SK-N-SH (cell line): ENCODE data around the gene TMEM120B. TPM values are rescaled to one million over a fixed set of nuclear protein-coding genes. Genes with fewer than 3 reads are reported as not detected.

Experiments used
- CTCF ChIA-PET: fragments of 300-600, 350-600 bp; formaldehyde crosslinking; extraction: SDS; loops from one replicate; lab custom pipeline; 2021; lab: Yijun Ruan, JAX
- POLR2A ChIA-PET: fragments of 350-600 bp; sonication (Branson Sonifier 250); formaldehyde crosslinking; extraction: SDS; loops from one replicate; lab custom pipeline; 2020; ENCODE audit warnings: antibody characterized with exemption, inconsistent platforms; lab: Yijun Ruan, JAX
- DNase-seq: peaks from one replicate; pipeline ENCODE4 v3.0.0; 2012
- H2AFZ ChIP-seq: fragments of 200-600 bp; sonication (generic); 2 replicates; pipeline ENCODE4 v1.8.1; 2016; ENCODE audit warnings: antibody characterized with exemption, mild to moderate bottlenecking, low read depth
- H3F3A ChIP-seq: fragments of 200-600 bp; sonication (generic); replicated peaks from 2 replicates; pipeline ENCODE3; 2016; ENCODE audit warnings: antibody characterized with exemption, mild to moderate bottlenecking; ENCODE audit not compliant: insufficient read depth
- H3K27ac ChIP-seq, 2 experiments: fragments of 200-500 bp in 1 of 2; fragments of 200-600 bp in 1 of 2; sonication (Bioruptor generic) in 1 of 2; sonication (generic), shearing (Covaris generic) in 1 of 2; 2 replicates each; pipeline versions ENCODE4 v1.5.1 to v1.6.1; 2014 to 2016; ENCODE audit warnings: low read depth in 2 of 2, inconsistent platforms in 1 of 2, low read length in 1 of 2, mild to moderate bottlenecking in 1 of 2, mixed read lengths in 1 of 2
- H3K27me3 ChIP-seq: fragments of 200-600 bp; sonication (generic), shearing (Covaris generic); 2 replicates; pipeline ENCODE4 v1.6.1; 2016; ENCODE audit warnings: mixed run types; ENCODE audit not compliant: insufficient read depth
- H3K36me3 ChIP-seq, 2 experiments: fragments of 200-500 bp in 1 of 2; fragments of 200-600 bp in 1 of 2; sonication (Bioruptor generic) in 1 of 2; sonication (generic) in 1 of 2; replicated peaks in 1 of 2; 2 replicates each; pipeline versions ENCODE3 to v1.5.1; 2014 to 2016; ENCODE audit warnings: low read length in 1 of 2, mild to moderate bottlenecking in 1 of 2; ENCODE audit not compliant: insufficient read depth in 2 of 2, control insufficient read depth in 1 of 2
- H3K4me1 ChIP-seq, 2 experiments: fragments of 200-500 bp in 1 of 2; fragments of 200-600 bp in 1 of 2; sonication (Bioruptor generic) in 1 of 2; sonication (generic), shearing (Covaris generic) in 1 of 2; 2 replicates each; pipeline versions ENCODE4 v1.5.1 to v1.6.1; 2014 to 2016; ENCODE audit warnings: low read depth in 1 of 2, low read length in 1 of 2, mixed run types in 1 of 2; ENCODE audit not compliant: insufficient read depth in 2 of 2, control insufficient read depth in 1 of 2
- H3K4me2 ChIP-seq: fragments of 200-600 bp; sonication (generic), shearing (Covaris generic); 2 replicates; pipeline ENCODE4 v1.6.1; 2017; ENCODE audit warnings: mixed run types
- H3K4me3 ChIP-seq, 2 experiments: fragments of 200-500 bp in 1 of 2; fragments of 200-600 bp in 1 of 2; sonication (Bioruptor generic) in 1 of 2; sonication (generic), shearing (Covaris generic) in 1 of 2; 2 replicates each; pipeline versions ENCODE4 v1.5.1 to v1.8.1; 2014 to 2016; ENCODE audit warnings: low read depth in 2 of 2, inconsistent platforms in 1 of 2, low read length in 1 of 2, mild to moderate bottlenecking in 1 of 2, mixed read lengths in 1 of 2, moderate library complexity in 1 of 2
- H3K79me2 ChIP-seq: fragments of 200-600 bp; sonication (generic); 2 replicates; pipeline ENCODE4 v1.8.1; 2017; ENCODE audit warnings: mild to moderate bottlenecking; ENCODE audit not compliant: insufficient read depth
- H3K9ac ChIP-seq: fragments of 200-600 bp; sonication (generic); 2 replicates; pipeline ENCODE4 v1.6.1; 2017; ENCODE audit warnings: mixed run types
- H3K9me2 ChIP-seq: fragments of 200-600 bp; sonication (generic); 2 replicates; pipeline ENCODE4 v1.6.1; 2017; ENCODE audit warnings: mixed run types
- H3K9me3 ChIP-seq: fragments of 200-600 bp; sonication (generic); 2 replicates; pipeline ENCODE4 v1.6.1; 2017; ENCODE audit warnings: mixed run types, mild to moderate bottlenecking, moderate library complexity
- H4K20me1 ChIP-seq: fragments of 200-600 bp; sonication (generic); 2 replicates; pipeline ENCODE4 v1.6.1; 2017; ENCODE audit warnings: mild to moderate bottlenecking, mixed run types; ENCODE audit not compliant: insufficient read depth
- CHD2 ChIP-seq: fragments of 150-350 bp; IDR thresholded peaks from 2 replicates; pipeline ENCODE4 v1.6.1; 2018; ENCODE audit warnings: low read length; ENCODE audit not compliant: partially characterized antibody
- CTCF ChIP-seq: fragments of 200-600 bp; sonication (generic); IDR thresholded peaks from 2 replicates; pipeline ENCODE4 v1.6.1; 2017; ENCODE audit warnings: antibody characterized with exemption, mild to moderate bottlenecking, moderate library complexity
- EP300 ChIP-seq, 2 experiments: IDR thresholded peaks; 2 replicates each; pipeline versions ENCODE4 v1.4.0 to v1.6.1; 2012; ENCODE audit warnings: borderline replicate concordance in 1 of 2, low read depth in 1 of 2, low read length in 1 of 2
- FOXJ3 ChIP-seq: sonication (generic); formaldehyde crosslinking; IDR thresholded peaks from 2 replicates; pipeline ENCODE4 v1.5.1; 2020; ENCODE audit warnings: mild to moderate bottlenecking, missing genetic modification reagents
- FOXM1 ChIP-seq: IDR thresholded peaks from 2 replicates; pipeline ENCODE4 v1.4.0; 2012; ENCODE audit warnings: low read depth, mild to moderate bottlenecking
- GATA2 ChIP-seq: sonication (generic); formaldehyde crosslinking; IDR thresholded peaks from 2 replicates; pipeline ENCODE4 v1.5.0; 2020; ENCODE audit warnings: mild to moderate bottlenecking, missing genetic modification reagents
- MXI1 ChIP-seq: IDR thresholded peaks from 2 replicates; pipeline ENCODE4 v1.6.1; 2012; ENCODE audit warnings: mild to moderate bottlenecking, low read depth, low read length, improper control_type of control experiment
- NRF1 ChIP-seq: IDR thresholded peaks from 2 replicates; pipeline ENCODE4 v1.6.1; 2012; ENCODE audit warnings: low read depth, mild to moderate bottlenecking, low read length
- REST ChIP-seq: IDR thresholded peaks from 2 replicates; pipeline ENCODE4 v1.6.1; 2012; ENCODE audit warnings: mild to moderate bottlenecking, low read depth, low read length, moderate library complexity
- RXRA ChIP-seq: IDR thresholded peaks from 2 replicates; pipeline ENCODE4 v1.4.0; 2012; ENCODE audit warnings: low read depth, mild to moderate bottlenecking, borderline replicate concordance
- SIN3A ChIP-seq: IDR thresholded peaks from 2 replicates; pipeline ENCODE4 v1.6.1; 2012; ENCODE audit warnings: low read depth, mild to moderate bottlenecking, low read length, moderate library complexity, borderline replicate concordance
- TCF12 ChIP-seq: IDR thresholded peaks from 2 replicates; pipeline ENCODE4 v1.4.0; 2012
- TEAD4 ChIP-seq: IDR thresholded peaks from 2 replicates; pipeline ENCODE4 v1.4.0; 2012; ENCODE audit warnings: mild to moderate bottlenecking, borderline replicate concordance; ENCODE audit not compliant: insufficient read depth
- USF1 ChIP-seq: IDR thresholded peaks from 2 replicates; pipeline ENCODE4 v1.4.0; 2012; ENCODE audit warnings: low read depth, borderline replicate concordance
- USF2 ChIP-seq: fragments of 150-350 bp; IDR thresholded peaks from 2 replicates; pipeline ENCODE4 v1.6.1; 2017; ENCODE audit warnings: antibody characterized with exemption, low read length, low read depth, borderline replicate concordance
- WGBS: methylation state at CpG from one replicate; pipeline ENCODE4 v1.1.6; 2017; ENCODE audit warnings: low lambda C conversion rate; 5-methylcytosine and 5-hydroxymethylcytosine counted together
- polyA plus RNA-seq, 3 experiments: library from polyadenylated mRNA; depleted of rRNA; stranded (reverse); fragments of >200 nt; gene quantifications; 2 replicates each; pipeline ENCODE4 v1.2.3, GENCODE V29; 2012

The TMEM120B gene
- polyA plus RNA-seq, 1 of the 3 experiments (the other 2 are of a cell fraction) = 15.4 TPM

GRCh38 chr12:121678305-121678704 lies 34.2 kb upstream of the TMEM120B start (continued):
- TF ChIP-seq REST = no peak
- TF ChIP-seq NRF1 = no peak
- TF ChIP-seq CTCF = no peak
- TF ChIP-seq SIN3A = no peak
- no peak for TF ChIP-seq FOXJ3 (CRISPR knock-in tag)

- Histone ChIP-seq H3K9ac (no peak overlapping the region), H3K4me2 (no peak overlapping the region), H3F3A (peaks cover 2% of the 10 kb centered on the region), H4K20me1 (no peaks in the 10 kb centered on the region), H3K79me2 (no peaks in the 10 kb centered on the region), H3K9me3 (no peaks in the 10 kb centered on the region), H3K27me3 (no peaks in the 10 kb centered on the region), H3K27ac (no peak overlapping the region), H3K4me3 (no peak overlapping the region), H3K9me2 (no peaks in the 10 kb centered on the region), H3K4me1 (peaks cover 0 to 5% of the 10 kb centered on the region in 2 experiments; a peak in 1 of 4 replicates), H2AFZ (no peak overlapping the region), H3K36me3 (no peaks in the 10 kb centered on the region)
- CTCF ChIA-PET = interaction anchor here (0.9 to 3.2 kb wide), 4 partner anchors 10 to 184 kb away, joined by 3 to 24 read pairs (median 9); partner anchors contain the start of gene MORN3
- no peak for DNase-seq
- 79% methylated on average over 9 of the region's 9 CpGs for WGBS
- POLR2A ChIA-PET = interaction anchor here (1.0 kb wide), 1 partner anchor 126 kb away, joined by 3 read pairs; no protein-coding TSS in a partner anchor
- TF ChIP-seq TEAD4 (no peak), FOXJ3 (CRISPR knock-in tag) (no peak), USF1 (no peak), TCF12 (no peak), FOXM1 (no peak), SIN3A (no peak), RXRA (no peak), REST (no peak), EP300 (IDR thresholded peaks at IDR 0.05; ENCODE audit: borderline replicate concordance in 1 of 2, low read depth in 1 of 2, low read length in 1 of 2) (no peak), USF2 (no peak), GATA2 (CRISPR knock-in tag) (no peak), CTCF (no peak), MXI1 (no peak), CHD2 (no peak)
Measured at GRCh38 chr12:121678716-121679300, 33.7 kb upstream of the TMEM120B start.
